KOPT-K1 (cell line): ENCODE data around the gene CLIC6.

ENCODE experiments used
- H3K27ac ChIP-seq: fragments of 200-600 bp; sonication (generic); 2 replicates; pipeline ENCODE4 v1.5.1; 2016; ENCODE audit warnings: antibody characterized with exemption, mild to moderate bottlenecking, low read depth, low read length; ENCODE audit not compliant: poor library complexity, severe bottlenecking
- H3K36me3 ChIP-seq: fragments of 200-600 bp; sonication (generic); 2 replicates; pipeline ENCODE4 v1.5.1; 2017; ENCODE audit warnings: antibody characterized with exemption, mild to moderate bottlenecking, low read length, moderate library complexity; ENCODE audit not compliant: insufficient read depth
- H3K9me3 ChIP-seq: fragments of 200-600 bp; sonication (generic); 2 replicates; pipeline ENCODE4 v1.5.1; 2017; ENCODE audit warnings: antibody characterized with exemption, low read length, mild to moderate bottlenecking; ENCODE audit not compliant: insufficient read depth, poor library complexity, severe bottlenecking

CLIC6 gene

DNA sequence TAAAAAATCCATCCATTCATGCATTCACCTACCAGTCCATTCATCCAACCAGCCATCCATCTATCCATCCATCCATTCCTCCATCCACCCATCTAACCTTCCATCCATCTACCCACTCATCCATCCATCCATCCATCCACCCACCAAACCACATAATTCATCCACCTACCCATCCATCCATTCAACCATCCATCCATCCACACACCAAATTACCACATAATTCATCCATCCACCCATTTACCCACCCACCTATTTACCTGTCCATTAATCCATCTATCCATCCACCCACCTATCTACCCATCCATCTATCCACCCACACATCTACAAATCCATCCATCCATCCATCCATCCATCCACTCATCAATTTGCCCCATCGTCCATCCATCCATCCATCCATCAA is 71.4 kb downstream of the CLIC6 start:
- Histone ChIP-seq H3K9me3 (no peaks in the 10 kb centered on the region), H3K36me3 (no peaks in the 10 kb centered on the region), H3K27ac (no peak overlapping the region)

DNA sequence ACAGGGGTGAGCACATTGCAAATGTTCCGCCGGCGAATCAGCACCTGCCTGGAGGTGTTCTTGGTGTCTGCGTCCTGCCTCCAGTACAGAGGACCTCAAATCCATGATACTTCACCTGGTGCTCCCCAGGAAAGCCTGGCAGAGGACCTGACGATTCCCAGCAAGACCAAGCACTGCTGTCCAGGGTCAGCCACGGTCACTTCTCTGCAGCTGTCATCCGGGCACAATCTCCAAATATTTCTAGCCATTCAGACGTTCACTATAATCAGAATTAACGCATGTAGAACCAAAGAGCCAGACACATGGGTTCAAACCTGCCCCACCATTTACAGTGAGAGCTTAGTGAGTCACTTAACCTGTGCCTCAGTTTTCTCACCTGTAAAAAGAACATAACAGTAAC is 74.5 kb downstream of the CLIC6 start:
- no peaks in the 10 kb centered on the region for H3K36me3 ChIP-seq
- no peak overlapping the region for H3K27ac ChIP-seq
- no peaks in the 10 kb centered on the region for H3K9me3 ChIP-seq

DNA sequence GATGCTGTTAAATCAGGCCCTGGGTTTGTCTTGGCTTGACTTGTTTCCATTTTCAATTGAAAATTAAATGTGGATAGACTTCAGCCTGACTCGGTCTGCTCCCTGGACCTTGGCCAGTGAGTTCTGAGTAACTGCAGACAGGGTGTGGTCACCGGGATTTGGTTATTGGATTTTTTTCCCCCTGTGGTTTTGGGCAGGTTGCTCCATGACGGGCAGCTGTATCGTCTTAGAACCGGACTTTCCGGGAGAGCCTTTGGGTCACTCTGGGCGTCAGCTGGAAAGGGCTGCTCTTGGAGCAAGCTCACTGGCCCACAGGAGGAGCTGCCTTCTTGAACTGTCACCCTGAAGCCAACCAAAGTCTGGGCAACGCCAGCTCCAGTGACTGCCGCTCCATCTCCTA is 75.0 kb downstream of the CLIC6 start:
- Histone ChIP-seq H3K9me3 (no peaks in the 10 kb centered on the region), H3K27ac (no peak overlapping the region), H3K36me3 (no peaks in the 10 kb centered on the region)

DNA sequence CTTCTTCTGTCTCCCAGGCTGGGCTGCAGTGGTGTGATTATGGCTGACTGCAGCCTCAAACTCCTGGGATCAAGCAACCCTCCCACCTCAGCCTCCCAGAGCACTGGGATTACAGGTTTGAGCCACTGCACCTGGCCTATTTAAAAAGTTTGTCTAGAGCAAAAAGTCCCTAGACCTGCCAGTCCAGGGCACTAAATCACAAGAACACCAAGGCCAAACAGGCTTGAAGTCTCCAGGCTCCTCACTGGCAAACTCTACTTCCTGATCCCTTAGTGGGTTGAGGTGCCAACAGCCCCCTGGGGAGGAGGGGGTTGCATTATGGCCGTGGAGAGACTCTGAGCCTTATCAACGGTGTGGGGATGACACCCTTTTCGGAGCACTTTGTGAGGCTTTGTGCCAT is 76.0 kb downstream of the CLIC6 start:
- no peaks in the 10 kb centered on the region for H3K36me3 ChIP-seq
- no peak overlapping the region for H3K27ac ChIP-seq
- H3K9me3 ChIP-seq, result no peaks in the 10 kb centered on the region

DNA sequence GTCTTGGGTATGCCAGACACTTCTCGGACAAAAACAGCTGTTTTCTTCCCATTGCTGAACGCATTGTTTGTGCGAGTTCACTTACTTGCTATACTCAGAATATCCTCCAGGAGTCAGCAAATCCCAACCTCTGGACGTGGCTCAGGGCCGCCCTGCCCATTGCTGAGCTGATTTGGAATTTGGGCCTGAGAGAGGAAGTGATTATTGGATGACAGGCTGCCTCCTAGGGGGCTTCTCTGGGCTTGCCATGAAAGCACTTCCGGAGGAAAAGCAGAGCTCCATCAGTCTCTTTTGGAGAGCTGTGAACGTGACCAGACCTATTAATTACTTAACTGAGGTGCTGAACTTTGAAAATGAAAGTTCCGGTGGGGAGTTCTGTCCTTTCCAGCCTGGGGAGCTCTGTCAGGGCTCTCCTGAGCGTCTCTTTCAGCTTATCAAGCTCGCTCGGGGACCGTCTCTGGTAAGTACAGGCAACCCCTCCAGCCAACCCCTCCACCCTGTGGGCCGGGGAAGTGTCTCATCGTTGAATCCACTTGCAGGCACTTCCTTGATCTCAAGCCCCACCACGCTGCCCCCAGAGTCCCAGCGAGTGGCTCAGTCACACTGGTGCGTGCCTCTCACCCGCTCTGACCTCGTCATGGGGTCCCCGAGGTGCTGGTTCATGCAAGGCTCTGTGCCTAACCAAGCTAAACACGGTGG is 76.9 kb downstream of the CLIC6 start:
- no peaks in the 10 kb centered on the region for H3K36me3 ChIP-seq
- no peak overlapping the region for H3K27ac ChIP-seq
- H3K9me3 ChIP-seq, result no peaks in the 10 kb centered on the region

DNA sequence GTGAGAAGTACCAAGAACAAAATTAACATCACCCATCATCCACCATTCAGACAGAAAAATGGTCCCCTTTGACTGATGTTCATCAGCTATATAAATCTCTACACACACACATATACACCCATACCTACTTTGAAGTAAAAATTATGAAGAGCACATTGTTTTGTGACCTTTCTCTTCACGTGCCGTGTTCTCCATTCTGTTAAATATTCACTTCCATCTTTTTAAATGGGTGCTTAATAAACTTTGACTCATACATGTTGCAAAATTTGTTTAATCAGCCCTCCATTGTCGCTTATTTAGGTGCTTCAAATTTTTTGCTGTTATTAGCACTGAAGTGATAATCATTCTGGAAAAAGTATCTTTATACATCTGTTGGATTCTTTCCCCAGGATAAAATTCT is 80.1 kb downstream of the CLIC6 start:
- no peaks in the 10 kb centered on the region for H3K9me3 ChIP-seq
- H3K27ac ChIP-seq, result no peak overlapping the region
- H3K36me3 ChIP-seq, result no peaks in the 10 kb centered on the region

DNA sequence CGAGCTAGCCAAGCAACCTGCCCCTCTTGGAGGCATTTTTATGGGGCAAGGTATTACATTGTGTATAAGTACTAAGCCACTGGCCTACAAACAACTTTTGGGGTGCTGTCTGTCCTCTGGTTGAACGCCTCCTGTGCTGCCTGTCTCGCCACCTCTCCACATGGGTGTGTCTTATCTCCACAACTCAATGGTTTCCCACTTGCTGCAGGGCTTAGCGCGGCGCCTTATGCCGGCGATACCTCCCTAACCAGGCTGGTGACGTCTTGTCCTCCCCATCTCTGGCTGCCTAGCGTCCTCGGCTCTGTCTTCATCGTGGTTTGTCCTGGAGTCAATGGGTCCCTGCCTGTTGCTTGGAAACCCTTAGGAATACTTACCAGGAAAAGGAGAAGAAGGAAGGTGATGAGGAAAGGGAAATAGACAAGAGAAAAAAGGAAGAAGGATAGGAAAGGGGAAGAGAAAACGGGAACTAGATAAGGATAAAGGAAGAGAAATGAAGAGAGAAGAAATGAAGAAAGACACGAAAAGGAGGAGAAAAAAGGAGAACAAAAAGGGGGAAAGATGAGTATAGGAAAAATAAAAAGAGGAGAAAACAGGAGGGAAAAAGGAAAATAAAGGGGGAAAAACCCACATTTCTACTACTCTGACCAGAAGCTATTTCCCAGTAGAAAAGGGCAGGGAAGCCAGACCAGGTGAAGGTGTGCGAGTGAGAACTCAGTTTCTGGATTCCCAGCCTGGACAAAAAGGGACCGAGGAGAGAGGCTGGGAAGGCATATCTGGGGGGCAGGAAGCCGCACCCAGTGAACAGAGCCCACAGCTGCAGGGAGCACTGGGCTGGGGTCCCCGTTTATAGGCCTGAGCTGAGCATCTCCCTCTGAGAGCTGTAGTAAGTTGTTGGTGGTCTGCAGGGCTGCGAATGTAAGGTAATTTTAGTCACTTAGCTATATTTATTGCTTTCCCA is 86.2 kb downstream of the CLIC6 start:
- Histone ChIP-seq H3K9me3 (no peaks in the 10 kb centered on the region), H3K36me3 (no peaks in the 10 kb centered on the region), H3K27ac (no peak overlapping the region)

DNA sequence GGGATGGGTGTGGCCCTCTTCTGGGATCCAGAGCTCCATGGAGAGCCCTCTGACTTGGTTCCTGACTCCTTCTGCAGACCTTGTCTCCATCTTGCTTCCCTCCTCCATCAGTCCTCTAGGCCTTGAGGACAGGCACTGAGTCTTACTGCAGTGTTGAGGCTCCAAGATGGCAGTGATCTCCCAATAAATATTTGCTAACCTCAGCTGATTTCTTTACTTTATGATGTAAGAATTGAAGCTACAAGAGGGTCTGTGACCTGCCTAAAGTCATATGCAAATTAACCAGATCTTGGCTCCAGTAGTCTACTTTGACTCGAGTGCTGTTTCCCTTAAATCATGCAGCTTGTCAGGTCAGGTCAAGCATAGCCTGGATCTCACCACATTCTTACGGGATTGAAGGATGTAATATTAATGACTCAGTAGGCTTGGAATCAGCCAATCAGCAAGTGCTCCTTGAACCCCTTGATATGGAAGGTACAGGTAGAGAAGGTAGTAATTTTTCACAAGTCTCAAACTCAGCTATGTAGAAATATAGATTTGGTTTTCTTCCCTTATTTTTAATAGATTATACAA is 93.0 kb downstream of the CLIC6 start:
- Histone ChIP-seq H3K9me3 (no peaks in the 10 kb centered on the region), H3K36me3 (no peaks in the 10 kb centered on the region), H3K27ac (no peak overlapping the region)

DNA sequence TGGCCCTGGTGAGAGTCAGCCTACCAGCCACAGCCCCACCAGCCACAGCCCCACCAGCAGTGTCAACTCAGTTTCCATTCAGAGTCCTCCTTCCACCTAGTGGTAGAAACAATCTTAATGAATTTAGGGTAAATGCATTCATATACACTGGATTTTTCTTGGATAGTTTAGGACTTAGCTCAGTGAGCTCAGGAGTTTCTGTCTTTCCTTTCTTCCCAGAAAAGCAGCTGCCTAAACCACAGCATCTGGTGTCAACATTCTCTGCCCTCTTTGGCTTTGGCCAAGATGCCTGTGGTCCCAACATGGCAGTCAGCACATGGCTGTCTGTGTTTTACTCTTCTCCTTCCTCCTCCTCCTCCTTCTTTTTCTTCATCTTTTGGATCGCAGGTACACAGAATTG is 94.0 kb downstream of the CLIC6 start:
- H3K9me3 ChIP-seq, result no peaks in the 10 kb centered on the region
- H3K27ac ChIP-seq, result no peak overlapping the region
- H3K36me3 ChIP-seq, result no peaks in the 10 kb centered on the region

DNA sequence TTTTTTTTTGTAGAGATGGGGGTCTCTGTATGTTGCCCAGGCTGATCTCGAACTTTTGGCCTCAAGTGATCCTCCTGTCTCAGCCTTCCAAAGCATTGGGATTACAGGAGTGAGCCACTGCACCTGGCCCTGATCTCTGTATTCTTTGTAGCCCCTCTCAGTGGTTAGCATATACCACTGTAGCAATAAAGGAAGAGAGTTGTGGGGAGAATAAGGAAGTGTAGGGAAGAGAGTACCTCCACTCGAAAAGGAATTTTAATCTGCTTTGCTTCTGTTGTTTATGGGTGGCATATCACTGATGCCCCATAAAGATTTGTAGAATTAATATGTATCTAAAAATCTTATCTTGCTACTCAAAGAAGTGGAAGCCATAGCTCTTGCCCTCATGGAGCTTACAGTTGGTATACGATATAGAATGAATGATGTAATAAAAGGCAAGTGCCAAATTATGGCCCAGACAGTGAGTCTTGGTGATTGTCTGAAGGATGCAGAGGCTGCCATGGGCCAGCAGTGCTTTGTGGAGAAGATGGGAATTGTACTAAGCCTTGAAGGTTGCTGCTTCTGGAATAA is 96.0 kb downstream of the CLIC6 start:
- Histone ChIP-seq H3K27ac (no peak overlapping the region), H3K9me3 (no peaks in the 10 kb centered on the region), H3K36me3 (no peaks in the 10 kb centered on the region)

DNA sequence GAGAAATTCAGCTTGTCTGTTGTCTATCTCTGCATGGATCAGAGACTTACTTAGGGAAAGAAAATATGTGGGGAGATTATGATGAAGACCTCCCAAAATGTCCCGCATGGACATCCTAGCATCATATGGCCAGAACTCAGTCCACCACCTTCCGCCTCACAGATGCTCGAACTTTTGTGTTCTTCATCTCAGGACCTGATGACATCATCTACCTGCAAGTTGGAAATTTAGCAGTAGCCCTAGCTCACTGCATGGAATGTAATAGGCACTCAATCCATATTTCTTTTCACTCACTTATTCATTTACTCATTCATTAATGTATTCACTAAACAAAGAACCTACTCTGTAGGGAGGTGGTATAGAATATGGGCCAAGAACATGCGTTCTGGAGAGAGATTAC is 96.8 kb downstream of the CLIC6 start:
- Histone ChIP-seq H3K36me3 (no peaks in the 10 kb centered on the region), H3K9me3 (no peaks in the 10 kb centered on the region), H3K27ac (no peak overlapping the region)

DNA sequence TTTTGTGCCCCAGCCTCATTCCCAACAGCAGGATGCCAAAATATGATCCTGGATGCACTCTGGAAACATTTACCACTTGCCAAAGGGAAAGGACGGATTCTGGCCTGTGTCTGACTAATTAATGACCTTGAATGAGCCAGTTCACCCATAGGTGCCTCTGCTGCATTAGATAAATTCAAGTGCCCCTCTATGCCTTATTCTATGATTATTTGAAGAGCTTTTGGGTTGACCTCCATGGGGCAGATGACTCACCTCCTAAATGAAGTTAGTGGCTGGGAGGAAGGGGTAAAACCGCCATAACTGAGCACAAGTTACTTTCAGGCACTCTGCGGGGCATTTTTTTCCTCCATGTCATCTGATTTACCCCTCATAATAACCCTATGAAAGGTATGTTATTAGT is 98.1 kb downstream of the CLIC6 start:
- no peak overlapping the region for H3K27ac ChIP-seq
- H3K36me3 ChIP-seq, result no peaks in the 10 kb centered on the region
- no peaks in the 10 kb centered on the region for H3K9me3 ChIP-seq
